Activated naive CD8-positive, alpha-beta T cell treated with anti-CD3 and anti-CD28 coated beads for 36 hours (primary cell): ENCODE data around the gene TCF4. TPM values are rescaled to one million over a fixed set of nuclear protein-coding genes. Genes with fewer than 3 reads are reported as not detected.

Source experiments
- DNase-seq: peaks from one replicate; pipeline ENCODE4 v3.0.0; 2021
- H3K27ac Mint-ChIP-seq: one replicate; pipeline ENCODE4 v1.8.0; 2022; ENCODE audit warnings: mild to moderate bottlenecking, moderate library complexity, mixed read lengths
- H3K27me3 Mint-ChIP-seq: one replicate; pipeline ENCODE4 v1.8.0; 2022; ENCODE audit warnings: mild to moderate bottlenecking, mixed read lengths
- H3K36me3 Mint-ChIP-seq: one replicate; pipeline ENCODE4 v1.8.0; 2021; ENCODE audit warnings: mild to moderate bottlenecking, mixed read lengths
- H3K4me1 Mint-ChIP-seq: one replicate; pipeline ENCODE4 v1.8.0; 2021; ENCODE audit warnings: mixed read lengths
- H3K4me3 Mint-ChIP-seq: one replicate; pipeline ENCODE4 v1.8.0; 2022; ENCODE audit warnings: mild to moderate bottlenecking, moderate library complexity, mixed read lengths
- H3K9me3 Mint-ChIP-seq: one replicate; pipeline ENCODE4 v1.8.0; 2022; ENCODE audit warnings: mixed read lengths
- total RNA-seq, 2 experiments: library from RNA; stranded (reverse); gene quantifications; one replicate each; pipeline ENCODE4 v1.2.3, GENCODE V29; 2021

The TCF4 gene
- total RNA-seq, 2 experiments from 2014 or later: 1.3 to 1.4 TPM

GRCh38 chr18:55465313-55465712, 122.7 kb downstream of the TCF4 start:
- Mint-ChIP-seq H3K4me1 (no peaks in the 10 kb centered on the region), H3K9me3 (no peaks in the 10 kb centered on the region), H3K4me3 (no peak overlapping the region), H3K27me3 (peaks cover 4% of the 10 kb centered on the region), H3K27ac (no peak overlapping the region), H3K36me3 (no peaks in the 10 kb centered on the region)
- no peak for DNase-seq

DNA sequence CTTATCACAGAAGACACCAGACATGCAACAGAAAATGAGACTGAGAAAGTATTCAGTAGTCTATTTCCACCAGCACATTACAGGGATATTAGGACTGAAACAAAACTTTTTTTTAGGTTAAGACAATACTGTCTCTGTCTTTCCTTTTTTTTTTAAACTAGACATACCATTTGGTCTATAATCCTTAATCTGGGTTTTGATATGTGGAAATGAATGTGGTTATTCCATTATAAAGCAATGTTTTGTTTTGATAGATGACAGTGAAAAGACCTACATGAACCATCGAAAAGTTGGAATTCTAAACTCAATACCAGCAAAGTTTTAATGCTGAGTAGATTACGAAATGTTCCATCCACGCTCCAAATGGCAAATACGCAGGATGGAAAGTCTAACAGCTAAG, 123.4 kb downstream of the TCF4 start:
- Mint-ChIP-seq H3K9me3 (no peaks in the 10 kb centered on the region), H3K27ac (no peak overlapping the region), H3K4me1 (no peaks in the 10 kb centered on the region), H3K4me3 (no peak overlapping the region), H3K36me3 (no peaks in the 10 kb centered on the region), H3K27me3 (peaks cover 8% of the 10 kb centered on the region)
- DNase-seq: no peak

GRCh38 chr18:55462652-55463051, 125.3 kb downstream of the TCF4 start:
- H3K4me1 Mint-ChIP-seq: no peaks in the 10 kb centered on the region
- H3K27ac Mint-ChIP-seq: no peak overlapping the region
- H3K27me3 Mint-ChIP-seq: peaks cover 9% of the 10 kb centered on the region
- H3K9me3 Mint-ChIP-seq: no peaks in the 10 kb centered on the region
- no peak for DNase-seq
- H3K4me3 Mint-ChIP-seq: no peak overlapping the region
- no peaks in the 10 kb centered on the region for H3K36me3 Mint-ChIP-seq

DNA sequence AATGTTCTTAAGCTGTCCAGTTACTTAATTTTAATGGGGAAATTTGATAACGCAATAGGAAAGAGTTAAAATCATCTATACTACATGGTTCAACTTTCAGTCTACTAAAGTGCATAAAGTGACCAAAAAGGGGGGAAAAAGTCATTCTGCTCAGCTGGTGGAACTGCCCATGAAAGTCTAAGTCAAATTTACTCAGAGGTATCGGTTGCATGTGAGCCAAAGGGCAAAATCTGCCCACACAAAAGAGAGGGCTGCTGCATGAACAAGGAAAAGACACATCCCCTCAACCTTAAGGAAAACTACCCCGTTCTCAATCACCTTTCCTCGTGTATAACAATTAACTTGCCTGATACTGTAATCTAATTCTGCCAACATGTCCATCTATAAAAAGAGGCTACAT, 126.1 kb downstream of the TCF4 start:
- peaks cover 9% of the 10 kb centered on the region for H3K27me3 Mint-ChIP-seq
- H3K4me3 Mint-ChIP-seq: no peak overlapping the region
- DNase-seq: no peak
- H3K4me1 Mint-ChIP-seq: no peaks in the 10 kb centered on the region
- H3K27ac Mint-ChIP-seq: no peak overlapping the region
- H3K36me3 Mint-ChIP-seq: no peaks in the 10 kb centered on the region
- H3K9me3 Mint-ChIP-seq: no peaks in the 10 kb centered on the region

DNA sequence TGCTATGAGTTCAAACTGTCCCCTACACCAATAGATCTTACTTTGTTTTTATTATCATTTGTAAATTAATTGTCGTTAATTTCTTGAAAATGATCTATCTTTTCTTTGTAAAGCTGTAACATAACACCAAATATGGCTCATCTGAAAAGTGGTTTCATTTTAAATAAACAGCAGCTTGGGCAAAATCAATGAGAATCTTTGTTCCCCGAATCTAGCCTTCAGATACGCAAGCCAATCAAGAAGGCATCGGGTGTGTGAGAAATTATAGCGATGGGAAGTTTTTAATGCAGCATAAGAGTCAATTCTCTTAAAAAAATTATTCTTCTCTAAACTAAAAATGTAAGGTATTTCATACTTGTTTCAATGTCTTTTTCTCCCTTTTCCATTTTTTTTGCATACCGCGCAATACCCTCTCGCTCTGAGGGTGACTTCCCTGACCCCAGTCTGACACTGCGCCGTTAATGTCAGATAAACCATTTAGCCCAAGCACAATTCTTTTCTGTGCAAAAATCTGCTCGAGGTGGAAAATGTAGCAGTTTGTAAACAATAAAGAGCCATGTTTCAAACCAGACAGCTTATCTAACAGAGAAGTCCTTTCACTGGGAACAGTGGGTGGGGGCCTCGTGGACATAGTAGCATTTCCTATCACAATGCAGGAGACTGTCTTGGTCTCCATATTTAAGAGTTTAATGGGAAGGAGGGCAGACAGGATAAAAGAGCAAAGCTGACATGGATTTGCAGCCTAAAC, 129.4 kb downstream of the TCF4 start:
- no peaks in the 10 kb centered on the region for H3K4me1 Mint-ChIP-seq
- no peak overlapping the region for H3K27ac Mint-ChIP-seq
- H3K9me3 Mint-ChIP-seq: no peaks in the 10 kb centered on the region
- H3K27me3 Mint-ChIP-seq: peaks cover 9% of the 10 kb centered on the region
- H3K36me3 Mint-ChIP-seq: no peaks in the 10 kb centered on the region
- DNase-seq: no peak
- no peak overlapping the region for H3K4me3 Mint-ChIP-seq

DNA sequence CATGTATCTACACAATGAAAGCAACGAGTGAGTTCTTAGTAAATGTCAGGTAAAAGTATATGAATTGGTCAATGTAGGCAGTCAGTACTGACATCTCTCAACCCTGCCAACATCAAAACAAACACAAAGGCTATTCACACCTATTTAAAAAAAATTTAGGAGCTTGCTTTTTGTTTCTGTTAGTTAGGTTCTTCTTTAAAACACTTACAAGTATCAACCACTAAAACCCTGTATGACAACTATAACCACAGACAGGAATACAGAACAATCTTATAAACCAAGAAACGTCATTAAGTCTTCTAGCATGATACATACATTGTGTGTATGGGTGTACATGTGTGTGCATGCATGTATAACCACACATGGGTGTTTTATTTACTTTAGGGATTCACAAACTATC, 131.0 kb downstream of the TCF4 start:
- peaks cover 9% of the 10 kb centered on the region for H3K27me3 Mint-ChIP-seq
- no peak overlapping the region for H3K4me3 Mint-ChIP-seq
- H3K4me1 Mint-ChIP-seq: peaks cover 6% of the 10 kb centered on the region
- H3K27ac Mint-ChIP-seq: no peak overlapping the region
- no peaks in the 10 kb centered on the region for H3K9me3 Mint-ChIP-seq
- DNase-seq: no peak
- H3K36me3 Mint-ChIP-seq: no peaks in the 10 kb centered on the region

- Mint-ChIP-seq H3K9me3 (no peaks in the 10 kb centered on the region), H3K36me3 (no peaks in the 10 kb centered on the region), H3K4me1 (peaks cover 6% of the 10 kb centered on the region), H3K27ac (no peak overlapping the region), H3K27me3 (peaks cover 9% of the 10 kb centered on the region), H3K4me3 (no peak overlapping the region)
- no peak for DNase-seq
Measured at GRCh38 chr18:55455938-55456337, 132.1 kb downstream of the TCF4 start.

- H3K9me3 Mint-ChIP-seq: no peaks in the 10 kb centered on the region
- no peaks in the 10 kb centered on the region for H3K27me3 Mint-ChIP-seq
- peaks cover 6% of the 10 kb centered on the region for H3K4me1 Mint-ChIP-seq
- no peak overlapping the region for H3K4me3 Mint-ChIP-seq
- H3K27ac Mint-ChIP-seq: no peak overlapping the region
- no peaks in the 10 kb centered on the region for H3K36me3 Mint-ChIP-seq
- DNase-seq: no peak
Measured at GRCh38 chr18:55453186-55453585, 134.8 kb downstream of the TCF4 start.

- DNase-seq: no peak
- H3K27ac Mint-ChIP-seq: no peak overlapping the region
- H3K36me3 Mint-ChIP-seq: no peaks in the 10 kb centered on the region
- H3K4me1 Mint-ChIP-seq: peaks cover 6% of the 10 kb centered on the region
- no peaks in the 10 kb centered on the region for H3K9me3 Mint-ChIP-seq
- H3K4me3 Mint-ChIP-seq: no peak overlapping the region
- H3K27me3 Mint-ChIP-seq: no peaks in the 10 kb centered on the region
Measured at GRCh38 chr18:55452123-55452611, 135.8 kb downstream of the TCF4 start.

- Mint-ChIP-seq H3K36me3 (no peaks in the 10 kb centered on the region), H3K4me3 (no peak overlapping the region), H3K27ac (no peak overlapping the region), H3K9me3 (no peaks in the 10 kb centered on the region), H3K27me3 (no peaks in the 10 kb centered on the region), H3K4me1 (peaks cover 6% of the 10 kb centered on the region)
- DNase-seq: no peak
Measured at GRCh38 chr18:55449412-55450140, 138.4 kb downstream of the TCF4 start.

DNA sequence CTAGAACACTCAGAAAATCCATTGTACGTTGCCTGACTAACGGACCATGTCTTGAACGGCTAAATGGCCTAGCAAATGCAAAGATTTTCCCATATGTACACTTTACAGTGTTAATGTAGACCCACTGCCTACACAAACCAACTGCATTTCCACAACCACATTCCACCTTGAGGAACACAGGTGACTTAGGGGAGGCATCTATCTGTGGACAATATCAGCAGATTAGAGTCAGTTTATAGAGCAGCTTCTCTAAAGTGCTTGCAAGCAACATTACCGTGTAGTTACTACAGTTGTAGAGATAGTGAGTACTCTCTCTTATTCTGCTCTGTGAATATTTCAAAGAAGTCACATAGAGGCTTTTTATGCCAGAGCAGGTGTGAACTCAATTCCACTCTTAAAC, 139.6 kb downstream of the TCF4 start:
- H3K4me3 Mint-ChIP-seq: no peak overlapping the region
- no peaks in the 10 kb centered on the region for H3K36me3 Mint-ChIP-seq
- DNase-seq: no peak
- H3K9me3 Mint-ChIP-seq: no peaks in the 10 kb centered on the region
- no peaks in the 10 kb centered on the region for H3K27me3 Mint-ChIP-seq
- H3K27ac Mint-ChIP-seq: no peak overlapping the region
- peaks cover 5% of the 10 kb centered on the region for H3K4me1 Mint-ChIP-seq

GRCh38 chr18:55447672-55448018, 140.3 kb downstream of the TCF4 start:
- Mint-ChIP-seq H3K36me3 (no peaks in the 10 kb centered on the region), H3K27ac (no peak overlapping the region), H3K4me3 (no peak overlapping the region), H3K27me3 (no peaks in the 10 kb centered on the region), H3K9me3 (no peaks in the 10 kb centered on the region), H3K4me1 (no peaks in the 10 kb centered on the region)
- no peak for DNase-seq

GRCh38 chr18:55446996-55447671, 140.9 kb downstream of the TCF4 start:
- no peaks in the 10 kb centered on the region for H3K27me3 Mint-ChIP-seq
- H3K27ac Mint-ChIP-seq: no peak overlapping the region
- H3K4me3 Mint-ChIP-seq: no peak overlapping the region
- no peaks in the 10 kb centered on the region for H3K36me3 Mint-ChIP-seq
- H3K9me3 Mint-ChIP-seq: no peaks in the 10 kb centered on the region
- no peak for DNase-seq
- no peaks in the 10 kb centered on the region for H3K4me1 Mint-ChIP-seq

DNA sequence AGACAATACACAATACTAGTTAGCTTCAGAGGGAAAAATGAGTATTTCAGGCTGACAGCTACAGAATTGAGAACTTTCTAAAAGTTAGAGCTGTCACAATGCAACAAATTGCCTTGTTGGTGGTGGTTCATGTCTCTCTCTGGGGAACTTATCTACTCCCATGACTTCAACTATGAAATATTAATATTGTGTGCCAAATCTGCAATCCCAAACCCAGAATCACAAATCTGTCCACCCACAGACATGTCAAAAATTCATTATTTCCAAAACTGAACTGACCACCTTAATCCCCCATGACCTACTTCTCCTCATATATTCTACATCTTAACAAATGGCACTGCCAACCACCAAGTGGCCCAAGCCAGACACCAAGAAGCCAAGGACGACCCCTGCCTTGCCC, 143.5 kb downstream of the TCF4 start:
- Mint-ChIP-seq H3K27me3 (no peaks in the 10 kb centered on the region), H3K4me1 (no peaks in the 10 kb centered on the region), H3K27ac (no peak overlapping the region), H3K9me3 (no peaks in the 10 kb centered on the region), H3K36me3 (no peaks in the 10 kb centered on the region), H3K4me3 (no peak overlapping the region)
- no peak for DNase-seq

- Mint-ChIP-seq H3K9me3 (no peaks in the 10 kb centered on the region), H3K36me3 (no peaks in the 10 kb centered on the region), H3K4me3 (no peak overlapping the region), H3K4me1 (peaks cover 1% of the 10 kb centered on the region), H3K27me3 (no peaks in the 10 kb centered on the region), H3K27ac (no peak overlapping the region)
- no peak for DNase-seq
Measured at GRCh38 chr18:55443776-55444175, 144.2 kb downstream of the TCF4 start.
